ENCODE data around the gene FRYL.

The FRYL gene

GRCh38 chr4:48602763-48603162 is 177.3 kb downstream of the FRYL start:
- no peak for TF ChIP-seq CTCF (IDR thresholded peaks at IDR 0.05; ENCODE audit: insufficient read depth, low read length, poor library complexity, severe bottlenecking)
- Histone ChIP-seq H3K27me3 (replicated peaks; ENCODE audit: control insufficient read depth, insufficient read depth, low read length) (no peaks in the 10 kb centered on the region), H3K36me3 (ENCODE audit: control insufficient read depth, insufficient read depth, low read length) (no peaks in the 10 kb centered on the region; the same call in 1 of the 2 replicates), H3K4me3 (replicated peaks; ENCODE audit: low read depth, low read length) (no peak overlapping the region)
- DNase-seq (ENCODE audit: extremely low read depth, insufficient read length): no peak

GRCh38 chr4:48602222-48602621 is 177.9 kb downstream of the FRYL start:
- DNase-seq (ENCODE audit: extremely low read depth, insufficient read length): no peak
- H3K27me3 ChIP-seq (replicated peaks; ENCODE audit: control insufficient read depth, insufficient read depth, low read length): no peaks in the 10 kb centered on the region

GRCh38 chr4:48596336-48596735 is 183.7 kb downstream of the FRYL start:
- DNase-seq (ENCODE audit: extremely low read depth, insufficient read length): no peak
- H3K27me3 ChIP-seq (replicated peaks; ENCODE audit: control insufficient read depth, insufficient read depth, low read length): no peaks in the 10 kb centered on the region
- no peaks in the 10 kb centered on the region; the same call in 1 of the 2 replicates for H3K36me3 ChIP-seq (ENCODE audit: control insufficient read depth, insufficient read depth, low read length)
- no peak for TF ChIP-seq CTCF (IDR thresholded peaks at IDR 0.05; ENCODE audit: insufficient read depth, low read length, poor library complexity, severe bottlenecking)
- H3K4me3 ChIP-seq (replicated peaks; ENCODE audit: low read depth, low read length): no peak overlapping the region

More at GRCh38 chr4:48602222-48602621, 177.9 kb downstream of the FRYL start:
- H3K36me3 ChIP-seq (ENCODE audit: control insufficient read depth, insufficient read depth, low read length): no peaks in the 10 kb centered on the region; the same call in 1 of the 2 replicates
- TF ChIP-seq CTCF (IDR thresholded peaks at IDR 0.05; ENCODE audit: insufficient read depth, low read length, poor library complexity, severe bottlenecking): no peak
- no peak overlapping the region for H3K4me3 ChIP-seq (replicated peaks; ENCODE audit: low read depth, low read length)

GRCh38 chr4:48594180-48594579 is 185.9 kb downstream of the FRYL start:
- TF ChIP-seq CTCF (IDR thresholded peaks at IDR 0.05; ENCODE audit: insufficient read depth, low read length, poor library complexity, severe bottlenecking): no peak
- DNase-seq (ENCODE audit: extremely low read depth, insufficient read length): no peak
- H3K4me3 ChIP-seq (replicated peaks; ENCODE audit: low read depth, low read length): no peak overlapping the region
- peaks cover 1% of the 10 kb centered on the region for H3K36me3 ChIP-seq (ENCODE audit: control insufficient read depth, insufficient read depth, low read length)
- no peaks in the 10 kb centered on the region for H3K27me3 ChIP-seq (replicated peaks; ENCODE audit: control insufficient read depth, insufficient read depth, low read length)

GRCh38 chr4:48591372-48591771 is 188.7 kb downstream of the FRYL start:
- Histone ChIP-seq H3K36me3 (ENCODE audit: control insufficient read depth, insufficient read depth, low read length) (peaks cover 1% of the 10 kb centered on the region), H3K4me3 (replicated peaks; ENCODE audit: low read depth, low read length) (no peak overlapping the region), H3K27me3 (replicated peaks; ENCODE audit: control insufficient read depth, insufficient read depth, low read length) (no peaks in the 10 kb centered on the region)
- no peak for DNase-seq (ENCODE audit: extremely low read depth, insufficient read length)
- TF ChIP-seq CTCF (IDR thresholded peaks at IDR 0.05; ENCODE audit: insufficient read depth, low read length, poor library complexity, severe bottlenecking): no peak

- no peak for TF ChIP-seq CTCF (IDR thresholded peaks at IDR 0.05; ENCODE audit: insufficient read depth, low read length, poor library complexity, severe bottlenecking)
- no peak for DNase-seq (ENCODE audit: extremely low read depth, insufficient read length)
- H3K27me3 ChIP-seq (replicated peaks; ENCODE audit: control insufficient read depth, insufficient read depth, low read length): no peaks in the 10 kb centered on the region
- H3K4me3 ChIP-seq (replicated peaks; ENCODE audit: low read depth, low read length): no peak overlapping the region
- H3K36me3 ChIP-seq (ENCODE audit: control insufficient read depth, insufficient read depth, low read length): peaks cover 1% of the 10 kb centered on the region
Observed at GRCh38 chr4:48590884-48591283, 189.2 kb downstream of the FRYL start.

All from GM06990 (cell line).